Stimulated activated CD4-positive, alpha-beta T cell treated with anti-CD3 and anti-CD28 coated beads, Interleukin-4, amount 100 ng/mL, for 4 hours (primary cell): Measurements from ENCODE around the gene PRDX6.
"Not testable (repeated sequence)": the region's sequence is repeated elsewhere in the genome, so short reads cannot be mapped to it uniquely, and the experiment has no call there.

Experiments
- DNase-seq, 2 experiments: peaks; one replicate each; pipeline ENCODE4 v3.0.0-alpha.2; 2020

Gene PRDX6, protein sequence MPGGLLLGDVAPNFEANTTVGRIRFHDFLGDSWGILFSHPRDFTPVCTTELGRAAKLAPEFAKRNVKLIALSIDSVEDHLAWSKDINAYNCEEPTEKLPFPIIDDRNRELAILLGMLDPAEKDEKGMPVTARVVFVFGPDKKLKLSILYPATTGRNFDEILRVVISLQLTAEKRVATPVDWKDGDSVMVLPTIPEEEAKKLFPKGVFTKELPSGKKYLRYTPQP

GRCh38 chr1:173477286-173478093 is at the start of gene PRDX6:
PRDX6 (plus strand) TSS chr1:173477335; CDS start chr1:173477398, 63 bp downstream.
- DNase-seq, result peak in 1 of 2 experiments; percentile 79

DNA sequence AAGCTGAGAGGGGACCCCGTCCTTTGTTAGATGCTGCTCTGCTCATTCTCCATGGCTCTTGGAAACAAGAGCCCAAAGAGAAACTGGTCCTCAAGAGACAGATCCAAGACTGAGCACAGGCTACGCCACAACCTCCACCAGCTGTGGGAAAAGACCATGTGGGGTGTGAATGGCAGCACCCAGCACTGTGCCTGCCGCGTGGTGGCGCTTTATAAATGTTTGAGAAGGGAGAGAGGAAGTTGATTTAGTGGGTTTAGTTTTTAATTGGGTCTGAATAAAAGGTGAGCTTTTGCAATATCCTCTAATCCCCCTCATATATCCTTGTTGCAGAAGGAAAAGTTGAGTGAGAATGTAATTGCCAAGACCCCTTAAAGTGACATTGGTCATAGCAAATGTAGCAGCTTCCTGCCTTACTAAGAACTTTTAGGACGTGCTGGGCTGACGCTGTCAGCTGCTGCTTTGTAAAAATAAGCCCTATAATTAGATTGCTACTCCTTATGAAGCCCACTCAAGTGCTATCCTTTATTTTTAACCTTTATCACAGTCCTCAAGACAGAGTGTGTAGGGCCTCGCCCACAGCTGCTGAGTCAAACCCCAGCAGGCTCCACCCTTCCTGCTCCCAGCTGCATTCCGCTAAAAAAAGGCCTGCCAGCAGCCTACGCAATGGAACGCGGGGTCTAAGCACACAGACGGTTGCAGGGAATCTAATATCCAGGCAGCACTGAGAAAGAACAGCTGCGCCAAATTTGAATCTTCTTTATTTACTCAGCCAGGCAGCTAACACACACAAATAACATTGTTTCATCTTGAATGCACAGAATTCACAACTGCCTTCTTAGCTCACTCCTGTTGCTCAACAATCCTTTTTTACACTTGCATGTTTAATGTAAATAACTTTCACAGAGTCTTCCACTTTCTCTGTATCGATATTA is 47.4 kb upstream of the PRDX6 start:
- peak; percentile 52 to 55 for DNase-seq

DNA sequence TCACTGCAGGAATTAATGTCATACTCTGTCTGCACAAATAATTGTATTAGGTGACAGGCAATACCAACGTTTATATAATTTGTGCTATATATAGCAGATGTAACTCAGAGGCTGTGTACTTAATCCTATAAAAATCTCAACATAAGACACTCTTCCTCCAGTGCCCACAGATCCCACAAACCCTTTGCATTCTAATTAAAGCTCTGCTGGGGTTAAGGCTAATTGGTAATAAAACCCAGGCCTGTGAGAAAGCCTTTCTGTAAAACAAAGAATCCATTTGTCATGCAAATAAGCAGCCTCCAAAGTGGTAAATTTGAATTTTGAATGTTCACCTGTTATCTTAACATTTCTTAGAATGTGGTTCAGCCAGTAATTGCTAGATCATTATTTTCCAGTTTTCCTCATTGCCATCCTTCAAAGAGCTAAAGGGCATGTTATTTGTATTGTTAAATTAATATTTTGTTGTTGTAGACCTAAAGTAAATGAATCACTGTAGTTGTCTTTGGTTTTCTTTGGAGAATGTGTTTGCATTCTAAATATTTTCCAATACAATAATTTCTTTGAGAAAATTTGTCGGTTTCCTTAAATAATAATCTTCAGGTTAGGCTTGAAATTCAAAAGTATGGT is 46.3 kb upstream of the PRDX6 start:
- DNase-seq, result no peak

- DNase-seq, result peak; percentile 77 to 83
Measured at GRCh38 chr1:173431304-173432045, 45.7 kb upstream of the PRDX6 start.

- DNase-seq, result no peak
Measured at GRCh38 chr1:173432331-173432730, 44.8 kb upstream of the PRDX6 start.

- DNase-seq, result no peak
Measured at GRCh38 chr1:173433751-173434326, 43.3 kb upstream of the PRDX6 start.

DNA sequence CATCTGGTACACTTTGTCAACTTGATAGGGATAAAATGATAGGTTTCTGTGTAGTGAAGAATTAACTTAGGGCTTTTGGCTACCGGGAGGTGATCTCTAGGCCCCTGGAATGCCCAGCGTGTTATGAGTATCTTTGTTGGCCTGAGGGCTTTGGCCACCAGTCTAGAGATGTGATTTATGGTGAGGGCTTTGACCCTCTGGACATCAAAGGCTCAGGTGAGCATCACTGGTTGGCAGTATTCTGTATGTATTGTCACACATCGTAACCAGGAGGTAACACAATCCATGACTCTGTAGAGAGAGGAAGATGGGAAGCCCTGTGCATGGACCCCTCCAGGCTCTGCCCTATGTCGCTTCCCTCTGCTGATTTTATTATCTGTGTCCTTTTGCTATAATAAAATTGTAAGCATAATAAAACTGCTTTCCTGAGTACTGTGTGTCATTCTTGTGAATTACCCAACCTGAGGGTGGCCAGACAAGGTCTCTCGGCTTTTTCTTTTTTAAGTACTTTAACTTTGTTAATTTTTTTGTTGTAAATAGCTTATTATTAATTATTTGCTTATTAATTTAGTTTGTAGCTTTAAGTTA is 40.2 kb upstream of the PRDX6 start:
- DNase-seq, result no peak

DNA sequence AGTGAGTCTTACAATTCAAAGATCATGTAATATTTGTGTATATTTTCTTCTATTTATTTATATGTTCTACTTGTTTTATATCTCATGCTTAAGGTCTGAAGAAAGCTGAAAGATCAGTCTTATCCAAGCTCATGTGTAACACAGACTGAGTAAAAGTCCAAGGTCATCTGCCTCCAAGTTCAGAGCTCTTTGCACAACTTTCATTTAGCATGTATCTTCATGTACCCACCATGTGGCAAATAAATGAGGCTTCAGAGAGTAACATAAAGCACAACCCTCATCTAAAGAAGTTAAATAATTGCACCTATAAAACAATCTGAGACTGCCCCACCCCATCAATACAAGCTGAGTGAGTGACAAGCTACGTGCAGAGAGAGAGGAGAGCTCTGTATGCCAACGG is 38.5 kb upstream of the PRDX6 start:
- no peak for DNase-seq

DNA sequence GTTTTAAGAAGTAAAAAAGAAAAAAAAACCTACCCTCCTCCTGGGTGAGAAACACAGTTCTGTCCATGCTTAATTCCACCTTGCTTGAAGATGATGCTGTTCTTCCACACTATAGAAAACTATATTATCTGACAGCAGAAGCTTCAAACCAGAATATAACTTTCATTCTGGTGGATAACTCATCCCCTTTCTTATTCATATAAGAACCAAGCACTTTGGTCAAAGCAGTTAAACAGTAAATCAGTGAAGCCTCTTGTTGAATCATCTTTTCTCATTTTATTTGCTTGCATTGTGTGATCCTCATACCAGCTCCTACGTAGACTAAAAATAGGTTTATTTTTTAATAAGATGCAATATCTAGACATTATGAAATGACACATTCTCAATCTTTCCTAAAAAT is 36.7 kb upstream of the PRDX6 start:
- no peak for DNase-seq

- no peak for DNase-seq
Measured at GRCh38 chr1:173444757-173445156, 32.4 kb upstream of the PRDX6 start.

DNA sequence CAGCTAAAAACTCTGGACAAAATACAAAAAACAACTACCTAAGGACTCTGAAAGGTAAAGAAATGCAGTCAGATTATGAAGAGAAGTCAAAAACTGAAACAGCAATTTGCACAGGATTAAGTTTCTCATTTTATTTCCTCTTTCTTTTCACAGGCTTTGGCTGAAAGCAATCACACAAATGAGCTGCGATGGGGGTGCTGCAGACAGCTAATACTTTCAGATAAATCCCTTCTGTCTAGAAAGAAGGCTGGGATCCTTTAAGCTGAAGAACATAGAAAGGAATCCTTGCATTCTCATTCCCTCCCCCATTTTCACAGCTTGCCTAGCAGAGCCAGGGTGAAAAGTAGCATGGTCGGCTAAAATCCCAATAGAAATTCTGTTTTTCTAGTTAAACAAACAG is 32.0 kb upstream of the PRDX6 start:
- no peak for DNase-seq

- DNase-seq, result no peak
Measured at GRCh38 chr1:173445656-173446055, 31.5 kb upstream of the PRDX6 start.

GRCh38 chr1:173447224-173447623 is 29.9 kb upstream of the PRDX6 start:
- no peak for DNase-seq

GRCh38 chr1:173448945-173449344 is 28.2 kb upstream of the PRDX6 start:
- no peak for DNase-seq

GRCh38 chr1:173451981-173452380 is 25.2 kb upstream of the PRDX6 start:
- no peak for DNase-seq

GRCh38 chr1:173453982-173454381 is 23.2 kb upstream of the PRDX6 start:
- DNase-seq, result no peak

DNA sequence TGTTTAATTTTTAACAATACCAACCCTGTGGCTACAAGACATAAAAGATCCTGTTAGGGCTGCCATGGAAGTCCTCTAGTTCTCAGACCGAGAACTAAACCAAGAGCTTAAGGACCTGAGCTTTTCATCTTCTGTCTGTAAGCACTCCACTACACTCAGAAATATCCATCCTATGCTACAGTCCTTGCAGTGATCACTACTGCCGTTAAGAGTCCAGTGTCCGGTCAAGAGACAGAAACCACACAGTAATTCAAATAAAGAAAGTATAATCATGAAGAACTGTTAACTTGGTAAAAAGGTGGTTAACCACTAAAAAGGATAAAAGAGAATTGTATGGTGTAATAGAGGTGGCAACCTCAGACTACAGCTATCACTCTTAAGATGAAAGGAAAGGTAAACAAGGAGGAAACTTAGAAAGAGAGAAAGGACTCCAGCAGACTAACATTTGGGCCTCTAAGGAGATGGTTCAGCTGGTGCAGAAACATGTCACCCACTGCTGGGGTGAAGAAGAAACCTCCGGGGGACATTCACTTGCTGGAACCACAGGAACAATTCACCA is 22.1 kb upstream of the PRDX6 start:
- no peak for DNase-seq

DNA sequence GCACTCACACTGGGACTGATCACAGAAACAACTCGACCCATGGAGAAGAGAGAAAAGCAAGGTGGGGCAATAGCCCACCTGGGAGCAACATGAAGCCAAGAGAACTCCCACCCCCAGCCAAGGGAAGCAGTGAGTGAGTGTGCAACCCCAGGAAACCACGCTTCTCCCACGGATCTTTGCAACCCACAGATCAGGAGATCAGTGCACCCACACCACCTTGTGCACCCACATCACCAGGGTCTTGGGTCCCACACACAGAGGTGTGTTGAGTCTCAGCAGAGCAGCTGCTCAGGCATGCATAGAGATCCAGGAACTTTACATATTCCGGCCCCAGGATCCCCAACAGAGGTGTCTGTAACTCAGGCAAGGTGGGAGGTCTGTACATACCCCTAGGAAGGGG is 17.2 kb upstream of the PRDX6 start:
- no peak for DNase-seq

- not testable (repeated sequence) for DNase-seq
Measured at GRCh38 chr1:173462666-173463065, 14.5 kb upstream of the PRDX6 start.

DNA sequence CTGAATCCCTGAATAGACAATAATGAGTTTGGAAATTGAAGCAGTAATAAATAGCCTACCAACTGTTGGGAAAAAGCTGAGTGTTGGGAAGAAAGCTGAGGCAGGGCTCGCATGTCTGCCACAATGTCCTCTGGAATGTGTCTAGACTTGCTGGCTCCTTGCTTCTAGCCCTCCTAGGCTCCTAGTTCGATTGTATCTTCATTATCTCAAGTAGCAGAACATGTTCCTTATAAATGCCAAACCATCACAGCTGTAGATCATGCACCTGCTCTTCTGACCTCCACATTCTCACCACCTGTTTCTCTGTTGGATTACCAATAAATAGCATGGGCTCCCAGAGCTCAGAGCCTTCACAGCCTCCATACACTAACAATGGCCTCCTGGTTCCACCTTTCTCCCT is 12.9 kb upstream of the PRDX6 start:
- DNase-seq, result not testable (repeated sequence)

DNA sequence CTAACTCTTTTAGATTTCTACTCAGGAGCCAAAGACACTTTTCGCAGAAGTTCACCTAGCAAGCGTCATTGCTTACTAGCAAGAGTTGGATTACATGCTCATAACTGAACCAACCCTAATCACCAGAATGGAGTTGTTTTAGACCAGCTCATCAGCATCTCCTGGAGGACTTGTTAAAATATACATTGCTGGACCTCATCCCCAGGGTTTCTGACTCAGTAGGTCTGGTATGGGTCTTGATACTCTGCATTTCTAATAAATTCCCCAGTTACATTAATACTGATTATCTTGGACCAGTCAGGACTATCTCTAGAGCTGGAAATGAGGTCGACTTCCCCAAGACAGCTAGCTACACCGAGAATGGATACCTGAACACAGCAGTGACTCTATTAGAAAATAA is 9.7 kb upstream of the PRDX6 start:
- no peak for DNase-seq
